Neural cell (in vitro differentiated cells): Measurements from ENCODE around the gene ZNF500. TPM values are rescaled to one million over a fixed set of nuclear protein-coding genes. Genes with fewer than 3 reads are reported as not detected.

Experiments used
- H2AFZ ChIP-seq: fragments of 200-600, 300-800 bp; sonication (generic), shearing (Covaris generic); 2 replicates; pipeline ENCODE4 v1.6.0; 2014; ENCODE audit warnings: low read depth, mild to moderate bottlenecking, antibody characterized with exemption, low read length, moderate library complexity
- H3F3A ChIP-seq: fragments of 200-600 bp; shearing (Covaris generic); 2 replicates; pipeline ENCODE4 v1.6.1; 2016; ENCODE audit warnings: mild to moderate bottlenecking, moderate library complexity, mixed read lengths, antibody characterized with exemption, low read length; ENCODE audit not compliant: insufficient read depth, poor library complexity, severe bottlenecking
- H3K27ac ChIP-seq: fragments of 200-600, 300-800 bp; sonication (generic), shearing (Covaris generic); 2 replicates; pipeline ENCODE4 v1.5.1; 2014; ENCODE audit warnings: mild to moderate bottlenecking, low read length, moderate library complexity
- H3K27me3 ChIP-seq: fragments of 300-800, 200-600 bp; sonication (generic), shearing (Covaris generic); 2 replicates; pipeline ENCODE4 v1.6.0; 2014; ENCODE audit warnings: mild to moderate bottlenecking, low read depth, low read length, moderate library complexity; ENCODE audit not compliant: insufficient read depth
- H3K36me3 ChIP-seq: fragments of 300-800, 200-600 bp; sonication (generic), shearing (Covaris generic); 2 replicates; pipeline ENCODE4 v1.5.1; 2014; ENCODE audit warnings: mild to moderate bottlenecking, antibody characterized with exemption, low read length, moderate library complexity; ENCODE audit not compliant: insufficient read depth
- H3K4me2 ChIP-seq: fragments of 300-800, 200-600 bp; sonication (generic), shearing (Covaris generic); 2 replicates; pipeline ENCODE4 v1.6.0; 2014; ENCODE audit warnings: mild to moderate bottlenecking, low read length
- H3K4me3 ChIP-seq: fragments of 300-800, 200-600 bp; sonication (generic), shearing (Covaris generic); 2 replicates; pipeline ENCODE4 v1.5.1; 2014; ENCODE audit warnings: mild to moderate bottlenecking, low read length, moderate library complexity
- H3K79me2 ChIP-seq: fragments of 200-600 bp; shearing (Covaris generic); replicated peaks from 2 replicates; pipeline ENCODE4 v1.6.0; 2014; ENCODE audit warnings: mild to moderate bottlenecking, low read length, moderate library complexity; ENCODE audit not compliant: insufficient read depth
- H3K9ac ChIP-seq: fragments of 300-800, 200-600 bp; sonication (generic), shearing (Covaris generic); 2 replicates; pipeline ENCODE4 v1.6.1; 2016; ENCODE audit warnings: mild to moderate bottlenecking, low read length, mixed read lengths
- H3K9me2 ChIP-seq: fragments of 200-600 bp; shearing (Covaris generic); 2 replicates; pipeline ENCODE4 v1.6.1; 2016; ENCODE audit warnings: mild to moderate bottlenecking, low read length, mixed read lengths; ENCODE audit not compliant: insufficient read depth
- H3K9me3 ChIP-seq: fragments of 200-600, 300-800 bp; sonication (generic), shearing (Covaris generic); 2 replicates; pipeline ENCODE4 v1.6.1; 2016; ENCODE audit warnings: mild to moderate bottlenecking, mixed run types, low read length, moderate library complexity, mixed read lengths
- H4K20me1 ChIP-seq: fragments of 200-600 bp; shearing (Covaris generic); 2 replicates; pipeline ENCODE4 v1.6.1; 2016; ENCODE audit warnings: mild to moderate bottlenecking, mixed run types; ENCODE audit not compliant: insufficient read depth
- EP300 ChIP-seq: fragments of 450-650 bp; conservative IDR thresholded peaks from 2 replicates; pipeline ENCODE4 v1.6.1; 2014; ENCODE audit warnings: antibody characterized with exemption, mild to moderate bottlenecking, moderate library complexity; ENCODE audit not compliant: poor library complexity, severe bottlenecking
- EZH2 ChIP-seq: fragments of 200-600, 300-800 bp; shearing (Covaris generic), sonication (generic); IDR thresholded peaks from 2 replicates; pipeline ENCODE4 v1.6.1; 2014; ENCODE audit warnings: antibody characterized with exemption, low read length, borderline replicate concordance, mild to moderate bottlenecking; ENCODE audit not compliant: insufficient read depth, poor library complexity, severe bottlenecking
- MXI1 ChIP-seq: fragments of 450-650 bp; conservative IDR thresholded peaks from 2 replicates; pipeline ENCODE4 v1.6.1; 2014; ENCODE audit warnings: antibody characterized with exemption, mild to moderate bottlenecking; ENCODE audit not compliant: poor library complexity, severe bottlenecking
- RAD21 ChIP-seq: fragments of 450-650 bp; conservative IDR thresholded peaks from 2 replicates; pipeline ENCODE4 v1.6.1; 2014; ENCODE audit warnings: antibody characterized with exemption, mild to moderate bottlenecking, moderate library complexity
- SMC3 ChIP-seq: fragments of 450-650 bp; conservative IDR thresholded peaks from 2 replicates; pipeline ENCODE4 v1.6.1; 2014; ENCODE audit warnings: antibody characterized with exemption, mild to moderate bottlenecking, moderate library complexity; ENCODE audit not compliant: poor library complexity
- TAF1 ChIP-seq: IDR thresholded peaks from 2 replicates; pipeline ENCODE4 v1.6.1; 2012; ENCODE audit warnings: low read depth
- polyA plus RNA-seq: library from polyadenylated mRNA; depleted of rRNA; stranded (reverse); fragments of >200 nt; gene quantifications from 2 replicates; pipeline ENCODE4 v1.2.3, GENCODE V29; 2014
- TF ChIP-seq, protein P1 (sequence below): fragments of 450-650 bp; IDR thresholded peaks from 2 replicates; pipeline ENCODE4 v1.5.1; 2014; ENCODE audit warnings: antibody characterized with exemption, mild to moderate bottlenecking, moderate library complexity; ENCODE audit not compliant: poor library complexity, severe bottlenecking
- TF ChIP-seq, protein P2 (sequence below): IDR thresholded peaks from 2 replicates; pipeline ENCODE4 v1.6.1; 2012; ENCODE audit warnings: borderline replicate concordance

The ZNF500 gene
- polyA plus RNA-seq, 1 donor from 2014 or later, result 16.0 TPM

DNA sequence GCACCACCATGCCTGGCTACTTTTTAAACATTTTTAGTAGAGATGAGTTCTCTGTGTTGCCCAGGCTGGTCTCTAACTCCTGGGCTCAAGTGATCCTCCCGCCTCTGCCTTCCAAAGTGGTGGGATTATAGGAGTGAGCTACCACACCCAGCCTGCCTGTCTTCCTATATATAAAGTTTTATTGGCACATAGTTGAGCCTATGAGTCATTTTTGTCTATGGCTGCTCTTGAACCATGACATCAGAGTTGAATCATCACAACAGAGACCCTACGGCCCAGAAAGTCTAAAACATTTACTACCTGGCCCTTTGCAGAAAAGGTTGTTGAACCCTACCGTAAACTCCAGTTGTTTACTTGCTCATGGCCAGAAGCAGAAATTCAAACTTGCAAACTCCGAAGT lies 13.3 kb upstream of the ZNF500 start (continued):
- TF ChIP-seq, protein P1, sequence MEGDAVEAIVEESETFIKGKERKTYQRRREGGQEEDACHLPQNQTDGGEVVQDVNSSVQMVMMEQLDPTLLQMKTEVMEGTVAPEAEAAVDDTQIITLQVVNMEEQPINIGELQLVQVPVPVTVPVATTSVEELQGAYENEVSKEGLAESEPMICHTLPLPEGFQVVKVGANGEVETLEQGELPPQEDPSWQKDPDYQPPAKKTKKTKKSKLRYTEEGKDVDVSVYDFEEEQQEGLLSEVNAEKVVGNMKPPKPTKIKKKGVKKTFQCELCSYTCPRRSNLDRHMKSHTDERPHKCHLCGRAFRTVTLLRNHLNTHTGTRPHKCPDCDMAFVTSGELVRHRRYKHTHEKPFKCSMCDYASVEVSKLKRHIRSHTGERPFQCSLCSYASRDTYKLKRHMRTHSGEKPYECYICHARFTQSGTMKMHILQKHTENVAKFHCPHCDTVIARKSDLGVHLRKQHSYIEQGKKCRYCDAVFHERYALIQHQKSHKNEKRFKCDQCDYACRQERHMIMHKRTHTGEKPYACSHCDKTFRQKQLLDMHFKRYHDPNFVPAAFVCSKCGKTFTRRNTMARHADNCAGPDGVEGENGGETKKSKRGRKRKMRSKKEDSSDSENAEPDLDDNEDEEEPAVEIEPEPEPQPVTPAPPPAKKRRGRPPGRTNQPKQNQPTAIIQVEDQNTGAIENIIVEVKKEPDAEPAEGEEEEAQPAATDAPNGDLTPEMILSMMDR, result no peak

DNA sequence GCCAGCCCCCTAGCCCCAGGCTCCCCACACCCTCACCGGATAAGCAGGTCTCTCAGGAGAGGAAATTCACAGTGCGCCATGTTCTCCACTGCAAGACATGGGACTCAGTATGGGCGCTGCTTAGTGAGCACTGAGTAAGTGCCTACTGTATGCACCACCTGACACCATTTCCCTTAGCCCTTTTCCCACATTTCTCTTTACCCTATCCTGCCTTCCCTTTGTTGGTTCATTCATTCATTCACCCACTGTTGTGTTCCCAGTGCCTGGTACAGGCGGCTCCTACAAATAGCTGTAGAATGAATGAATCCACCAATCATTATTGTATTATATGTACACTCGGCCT lies 11.1 kb upstream of the ZNF500 start:
- Histone ChIP-seq H3K27ac (no peak overlapping the region), H3K27me3 (no peaks in the 10 kb centered on the region), H2AFZ (no peak overlapping the region), H4K20me1 (no peaks in the 10 kb centered on the region), H3K4me3 (no peak overlapping the region), H3K79me2 (no peaks in the 10 kb centered on the region), H3K4me2 (no peak overlapping the region), H3K9me3 (no peaks in the 10 kb centered on the region), H3K36me3 (no peaks in the 10 kb centered on the region), H3K9ac (no peak overlapping the region), H3K9me2 (no peaks in the 10 kb centered on the region), H3F3A (no peaks in the 10 kb centered on the region)
- TF ChIP-seq MXI1 (no peak), TAF1 (no peak), EP300 (no peak), RAD21 (no peak), EZH2 (no peak)
- TF ChIP-seq, protein P2, sequence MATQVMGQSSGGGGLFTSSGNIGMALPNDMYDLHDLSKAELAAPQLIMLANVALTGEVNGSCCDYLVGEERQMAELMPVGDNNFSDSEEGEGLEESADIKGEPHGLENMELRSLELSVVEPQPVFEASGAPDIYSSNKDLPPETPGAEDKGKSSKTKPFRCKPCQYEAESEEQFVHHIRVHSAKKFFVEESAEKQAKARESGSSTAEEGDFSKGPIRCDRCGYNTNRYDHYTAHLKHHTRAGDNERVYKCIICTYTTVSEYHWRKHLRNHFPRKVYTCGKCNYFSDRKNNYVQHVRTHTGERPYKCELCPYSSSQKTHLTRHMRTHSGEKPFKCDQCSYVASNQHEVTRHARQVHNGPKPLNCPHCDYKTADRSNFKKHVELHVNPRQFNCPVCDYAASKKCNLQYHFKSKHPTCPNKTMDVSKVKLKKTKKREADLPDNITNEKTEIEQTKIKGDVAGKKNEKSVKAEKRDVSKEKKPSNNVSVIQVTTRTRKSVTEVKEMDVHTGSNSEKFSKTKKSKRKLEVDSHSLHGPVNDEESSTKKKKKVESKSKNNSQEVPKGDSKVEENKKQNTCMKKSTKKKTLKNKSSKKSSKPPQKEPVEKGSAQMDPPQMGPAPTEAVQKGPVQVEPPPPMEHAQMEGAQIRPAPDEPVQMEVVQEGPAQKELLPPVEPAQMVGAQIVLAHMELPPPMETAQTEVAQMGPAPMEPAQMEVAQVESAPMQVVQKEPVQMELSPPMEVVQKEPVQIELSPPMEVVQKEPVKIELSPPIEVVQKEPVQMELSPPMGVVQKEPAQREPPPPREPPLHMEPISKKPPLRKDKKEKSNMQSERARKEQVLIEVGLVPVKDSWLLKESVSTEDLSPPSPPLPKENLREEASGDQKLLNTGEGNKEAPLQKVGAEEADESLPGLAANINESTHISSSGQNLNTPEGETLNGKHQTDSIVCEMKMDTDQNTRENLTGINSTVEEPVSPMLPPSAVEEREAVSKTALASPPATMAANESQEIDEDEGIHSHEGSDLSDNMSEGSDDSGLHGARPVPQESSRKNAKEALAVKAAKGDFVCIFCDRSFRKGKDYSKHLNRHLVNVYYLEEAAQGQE, result no peak
- TF ChIP-seq, protein P1, result no peak

DNA sequence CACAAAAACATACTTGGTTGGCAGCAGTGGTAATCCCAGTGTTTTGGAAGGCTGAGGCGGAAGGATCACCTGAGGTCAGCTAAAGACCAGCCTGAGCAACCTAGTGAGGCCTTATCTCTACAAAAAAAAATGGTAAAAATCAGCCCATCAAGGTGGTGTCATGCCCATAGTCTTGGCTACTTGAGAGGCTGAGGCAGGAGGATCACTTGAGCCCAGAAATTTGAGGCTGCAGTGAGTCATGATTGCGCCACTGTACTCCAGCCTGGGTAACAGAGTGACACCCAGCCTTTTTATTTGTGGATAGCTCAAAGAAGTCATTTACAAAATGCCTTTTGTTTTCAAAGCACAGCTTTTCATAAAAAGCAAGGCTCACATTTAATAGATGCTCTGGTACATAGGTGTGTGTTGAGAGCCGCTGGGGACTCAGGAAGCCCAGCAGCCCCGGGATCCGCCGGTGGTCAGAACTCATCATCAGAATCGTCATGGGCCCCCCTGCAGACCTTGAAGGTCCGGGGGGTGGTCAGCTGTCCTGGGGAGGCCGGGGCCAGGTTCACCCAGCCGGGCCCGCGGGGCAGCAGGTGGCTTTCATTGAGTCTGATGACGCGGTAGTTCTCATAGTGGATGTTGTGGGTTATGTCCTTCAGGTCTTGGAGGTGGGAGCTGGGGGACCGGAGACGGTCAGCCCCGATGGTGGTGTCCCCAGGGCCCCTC lies 10.5 kb upstream of the ZNF500 start:
- H2AFZ ChIP-seq, result no peak overlapping the region
- H3K9me2 ChIP-seq, result no peaks in the 10 kb centered on the region
- TF ChIP-seq SMC3, result no peak
- H3K9me3 ChIP-seq, result no peaks in the 10 kb centered on the region
- no peaks in the 10 kb centered on the region for H3F3A ChIP-seq
- H3K4me3 ChIP-seq, result no peak overlapping the region
- no peak overlapping the region for H3K27ac ChIP-seq
- no peaks in the 10 kb centered on the region for H3K36me3 ChIP-seq
- H3K27me3 ChIP-seq, result no peaks in the 10 kb centered on the region
- H3K4me2 ChIP-seq, result no peak overlapping the region
- no peak overlapping the region for H3K9ac ChIP-seq
- H3K79me2 ChIP-seq, result no peaks in the 10 kb centered on the region
- no peaks in the 10 kb centered on the region for H4K20me1 ChIP-seq
